Coronary artery (tissue), 2 donors: Measurements from ENCODE around the gene CNTLN.

ENCODE experiments used
- DNase-seq: peaks from one replicate; pipeline ENCODE4 v3.0.0-alpha.2; 2017; ENCODE audit warnings: low spot score
- H3K27ac ChIP-seq, 2 donors: fragments of 200-600 bp; sonication (generic); one replicate each; pipeline ENCODE4 v1.5.1; 2016 to 2019
- H3K4me3 ChIP-seq: fragments of 200-600 bp; sonication (generic); 2 replicates; pipeline ENCODE4 v1.5.1; 2016; ENCODE audit warnings: mild to moderate bottlenecking, moderate library complexity
- TF ChIP-seq, protein P1 (sequence below): fragments of 200-600 bp; sonication (generic); IDR thresholded peaks from one replicate; pipeline ENCODE4 v1.5.1; 2019; ENCODE audit warnings: antibody characterized with exemption

The CNTLN gene

GRCh38 chr9:17477816-17478215, 343.0 kb downstream of the CNTLN start:
- Histone ChIP-seq H3K27ac (no peak overlapping the region), H3K4me3 (no peak overlapping the region)
- DNase-seq: no peak
- TF ChIP-seq, protein P1, sequence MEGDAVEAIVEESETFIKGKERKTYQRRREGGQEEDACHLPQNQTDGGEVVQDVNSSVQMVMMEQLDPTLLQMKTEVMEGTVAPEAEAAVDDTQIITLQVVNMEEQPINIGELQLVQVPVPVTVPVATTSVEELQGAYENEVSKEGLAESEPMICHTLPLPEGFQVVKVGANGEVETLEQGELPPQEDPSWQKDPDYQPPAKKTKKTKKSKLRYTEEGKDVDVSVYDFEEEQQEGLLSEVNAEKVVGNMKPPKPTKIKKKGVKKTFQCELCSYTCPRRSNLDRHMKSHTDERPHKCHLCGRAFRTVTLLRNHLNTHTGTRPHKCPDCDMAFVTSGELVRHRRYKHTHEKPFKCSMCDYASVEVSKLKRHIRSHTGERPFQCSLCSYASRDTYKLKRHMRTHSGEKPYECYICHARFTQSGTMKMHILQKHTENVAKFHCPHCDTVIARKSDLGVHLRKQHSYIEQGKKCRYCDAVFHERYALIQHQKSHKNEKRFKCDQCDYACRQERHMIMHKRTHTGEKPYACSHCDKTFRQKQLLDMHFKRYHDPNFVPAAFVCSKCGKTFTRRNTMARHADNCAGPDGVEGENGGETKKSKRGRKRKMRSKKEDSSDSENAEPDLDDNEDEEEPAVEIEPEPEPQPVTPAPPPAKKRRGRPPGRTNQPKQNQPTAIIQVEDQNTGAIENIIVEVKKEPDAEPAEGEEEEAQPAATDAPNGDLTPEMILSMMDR: no peak

DNA sequence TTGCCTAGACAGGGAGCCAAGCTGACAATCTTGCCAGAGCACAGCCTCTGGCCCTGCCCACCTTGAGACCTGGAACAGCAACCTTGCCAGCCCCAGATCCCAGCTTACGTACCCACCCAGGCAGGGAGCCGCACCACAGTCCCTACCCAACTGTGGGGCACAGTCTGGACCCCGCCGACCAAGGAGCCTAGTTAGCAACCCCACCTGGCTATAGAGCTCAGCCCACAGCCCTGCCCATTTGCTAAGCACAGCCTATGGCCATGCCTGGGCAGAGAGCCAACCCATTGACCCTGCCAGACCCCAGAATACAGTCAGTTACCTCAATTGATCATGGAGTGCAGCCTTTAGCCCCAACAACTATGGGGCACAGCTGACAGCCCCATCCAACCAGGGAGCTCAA, 346.1 kb downstream of the CNTLN start:
- H3K27ac ChIP-seq: no peak overlapping the region
- TF ChIP-seq, protein P1: no peak
- DNase-seq: peak; percentile 65
- H3K4me3 ChIP-seq: no peak overlapping the region

- no peak overlapping the region for H3K4me3 ChIP-seq
- H3K27ac ChIP-seq: no peak overlapping the region
- DNase-seq: no peak
- TF ChIP-seq, protein P1: no peak
These were observed 346.7 kb downstream of the CNTLN start for GRCh38 chr9:17481565-17481964.

DNA sequence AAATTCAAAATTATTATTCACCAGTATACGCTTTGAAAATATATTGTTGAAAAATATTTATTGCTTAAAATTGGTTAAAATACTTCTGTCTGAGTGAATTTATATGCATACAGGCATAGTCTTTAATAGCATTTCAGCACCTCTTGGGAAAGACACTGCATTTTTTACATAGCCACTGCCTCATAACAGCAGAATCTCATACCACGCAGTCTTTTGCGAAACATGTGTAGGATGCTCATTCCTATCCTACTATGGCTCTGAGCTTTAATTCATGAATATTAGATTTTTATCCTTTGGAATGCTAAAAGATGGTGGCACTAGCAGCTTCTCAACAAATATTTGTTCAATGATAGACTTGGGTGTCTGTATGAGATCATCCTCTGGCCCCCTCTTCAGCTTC, 350.1 kb downstream of the CNTLN start:
- TF ChIP-seq, protein P1: no peak
- Histone ChIP-seq H3K27ac (no peak overlapping the region), H3K4me3 (no peak overlapping the region)
- DNase-seq: no peak

DNA sequence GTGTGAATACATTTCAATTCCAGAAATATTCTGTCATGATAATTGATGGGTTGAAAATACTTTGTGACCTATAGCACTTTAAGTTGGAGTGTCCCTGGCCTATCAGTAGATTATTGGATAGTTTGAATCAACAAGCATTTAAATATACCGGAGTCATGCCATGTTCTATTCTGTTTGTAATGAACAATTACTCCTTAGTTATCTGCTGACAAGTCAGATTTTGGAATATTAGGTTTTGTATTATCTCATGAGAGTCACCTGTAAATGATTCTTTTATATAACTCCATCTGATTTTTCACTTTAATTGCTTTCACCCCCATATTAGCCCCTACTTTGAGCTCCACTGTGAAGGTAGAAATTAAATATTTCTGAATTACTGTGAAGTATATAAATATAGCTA, 351.6 kb downstream of the CNTLN start:
- DNase-seq: no peak
- no peak overlapping the region for H3K27ac ChIP-seq
- TF ChIP-seq, protein P1: no peak

DNA sequence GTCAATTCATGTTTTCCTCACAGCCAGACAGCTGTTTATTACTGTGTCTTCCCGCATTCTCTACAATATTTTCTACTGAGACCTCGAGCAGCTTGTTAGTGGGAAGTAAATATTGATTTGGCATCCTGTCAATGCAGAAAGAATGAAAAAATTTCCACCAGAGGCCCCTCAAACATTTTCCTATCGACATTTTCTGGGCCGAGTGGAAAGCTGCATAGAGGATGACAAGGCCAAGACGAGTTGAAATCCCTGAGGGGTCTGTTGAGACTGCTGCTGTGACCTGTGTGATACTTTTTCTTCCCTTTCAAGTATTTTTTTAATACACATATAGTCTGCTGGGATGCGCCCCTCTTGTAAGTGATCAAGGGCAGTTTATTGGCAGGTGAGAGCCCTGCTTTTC, 352.6 kb downstream of the CNTLN start:
- DNase-seq: no peak
- TF ChIP-seq, protein P1: no peak

More for the DNA sequence above, 351.6 kb downstream of the CNTLN start:
- no peak overlapping the region for H3K4me3 ChIP-seq

DNA sequence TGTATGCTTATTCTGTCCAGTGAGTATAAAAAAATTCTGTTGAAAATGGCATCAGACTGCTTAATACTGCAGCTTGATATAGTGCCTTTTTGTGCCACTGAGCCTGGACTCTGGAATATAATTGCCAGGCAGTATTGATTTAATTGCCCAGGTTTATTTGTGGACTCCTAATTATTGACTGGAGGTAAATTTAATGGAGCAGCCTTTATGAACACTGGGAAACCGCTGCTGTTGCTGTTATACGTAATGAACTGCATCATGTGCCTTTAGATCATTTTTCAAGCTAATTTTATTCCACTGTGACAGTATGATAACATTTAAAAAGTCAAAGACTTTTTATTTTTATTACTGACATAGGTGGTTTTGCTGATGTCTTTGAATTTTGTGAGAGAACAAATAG, 353.8 kb downstream of the CNTLN start:
- H3K27ac ChIP-seq: no peak overlapping the region
- H3K4me3 ChIP-seq: no peak overlapping the region
- TF ChIP-seq, protein P1: no peak
- DNase-seq: no peak

More for the DNA sequence above, 352.6 kb downstream of the CNTLN start:
- no peak overlapping the region for H3K27ac ChIP-seq
- no peak overlapping the region for H3K4me3 ChIP-seq
